SK-N-MC (cell line): ENCODE results near the gene TEX14.

ENCODE experiments used
- DNase-seq: peaks from one replicate; pipeline ENCODE4 v3.0.0-alpha.2; 2011; ENCODE audit warnings: low read depth, low spot score
- H3K27ac ChIP-seq: fragments of 200-600 bp; sonication (generic); 2 replicates; pipeline ENCODE4 v1.5.1; 2016; ENCODE audit warnings: mixed run types
- H3K36me3 ChIP-seq: fragments of 200-600 bp; sonication (generic); 2 replicates; pipeline ENCODE4 v1.6.1; 2017; ENCODE audit warnings: antibody characterized with exemption, low read length, mixed read lengths; ENCODE audit not compliant: insufficient read depth
- H3K4me3 ChIP-seq: fragments of 200-600 bp; sonication (generic); 2 replicates; pipeline ENCODE4 v1.5.1; 2016
- H3K9ac ChIP-seq: fragments of 200-600 bp; sonication (generic); 2 replicates; pipeline ENCODE4 v1.8.0; 2017; ENCODE audit warnings: mixed run types, mixed read lengths; ENCODE audit not compliant: insufficient read length
- H3K9me3 ChIP-seq: fragments of 200-600 bp; sonication (generic); 2 replicates; pipeline ENCODE4 v1.6.1; 2017; ENCODE audit warnings: low read depth, mild to moderate bottlenecking, antibody characterized with exemption, low read length, moderate library complexity, mixed read lengths
- EZH2 ChIP-seq: fragments of 200-600 bp; sonication (generic); IDR thresholded peaks from one replicate; pipeline ENCODE4 v1.6.1; 2017; ENCODE audit warnings: antibody characterized with exemption
- FOXP2 ChIP-seq: optimal IDR thresholded peaks from 2 replicates; pipeline ENCODE3; 2011; ENCODE audit warnings: mild to moderate bottlenecking, moderate library complexity; ENCODE audit not compliant: insufficient read depth; ENCODE audit errors: extremely low read length, control extremely low read depth
- POLR2AphosphoS5 ChIP-seq: IDR thresholded peaks from 2 replicates; pipeline ENCODE4 v1.6.1; 2012; ENCODE audit warnings: mild to moderate bottlenecking, low read depth, low read length, borderline replicate concordance

The TEX14 gene

GRCh38 chr17:58706351-58707140 is 14.7 kb upstream of the TEX14 start:
- Histone ChIP-seq H3K36me3 (peaks cover 30% of the 10 kb centered on the region), H3K9me3 (no peaks in the 10 kb centered on the region), H3K9ac (peak overlapping the region; percentile 20), H3K27ac (no peak overlapping the region), H3K4me3 (no peak overlapping the region)
- TF ChIP-seq POLR2AphosphoS5: no peak
- no peak for TF ChIP-seq EZH2
- TF ChIP-seq FOXP2: no peak
- DNase-seq: no peak

DNA sequence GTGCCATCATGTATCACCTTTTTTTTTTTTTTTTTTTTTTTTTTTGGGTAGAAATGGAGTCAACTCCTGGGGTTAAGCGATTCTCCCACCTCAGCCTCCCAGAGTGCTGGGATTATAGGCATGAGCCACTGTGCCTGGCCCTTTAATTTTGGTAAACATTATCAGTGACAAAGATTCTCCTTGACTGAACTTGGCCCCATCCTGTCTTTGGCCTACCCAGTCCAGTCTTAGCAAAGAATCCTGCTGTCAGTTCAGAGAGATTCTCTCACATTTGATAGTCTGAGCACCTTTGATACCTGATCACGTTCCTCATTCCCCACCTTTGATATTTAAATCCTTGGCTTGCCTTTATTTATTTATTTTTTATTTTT is 12.1 kb upstream of the TEX14 start:
- Histone ChIP-seq H3K27ac (no peak overlapping the region), H3K36me3 (peaks cover 28% of the 10 kb centered on the region)
- no peak for TF ChIP-seq EZH2
- no peak for TF ChIP-seq POLR2AphosphoS5
- no peak for TF ChIP-seq FOXP2

GRCh38 chr17:58703137-58703915 is 11.5 kb upstream of the TEX14 start:
- Histone ChIP-seq H3K4me3 (no peak overlapping the region), H3K9ac (no peak overlapping the region), H3K9me3 (no peaks in the 10 kb centered on the region), H3K36me3 (peaks cover 28% of the 10 kb centered on the region), H3K27ac (no peak overlapping the region)
- no peak for DNase-seq
- TF ChIP-seq FOXP2 (no peak), EZH2 (no peak)

More for the DNA sequence above, 12.1 kb upstream of the TEX14 start:
- Histone ChIP-seq H3K4me3 (no peak overlapping the region), H3K9me3 (no peaks in the 10 kb centered on the region), H3K9ac (no peak overlapping the region)
- no peak for DNase-seq

- no peak overlapping the region for H3K27ac ChIP-seq
These were observed 10.9 kb upstream of the TEX14 start for GRCh38 chr17:58702708-58703107.

GRCh38 chr17:58702045-58702476 is 10.2 kb upstream of the TEX14 start:
- no peak overlapping the region for H3K27ac ChIP-seq
- TF ChIP-seq EZH2: no peak
- no peak for TF ChIP-seq POLR2AphosphoS5
- TF ChIP-seq FOXP2: no peak
- no peak for DNase-seq
- H3K9me3 ChIP-seq: no peaks in the 10 kb centered on the region
- H3K9ac ChIP-seq: no peak overlapping the region
- H3K36me3 ChIP-seq: peaks cover 28% of the 10 kb centered on the region
- H3K4me3 ChIP-seq: no peak overlapping the region

More at GRCh38 chr17:58702708-58703107, 10.9 kb upstream of the TEX14 start:
- H3K4me3 ChIP-seq: no peak overlapping the region
- TF ChIP-seq POLR2AphosphoS5: no peak
- no peak for TF ChIP-seq EZH2
- TF ChIP-seq FOXP2: no peak
- no peak for DNase-seq
- H3K9me3 ChIP-seq: no peaks in the 10 kb centered on the region
- peaks cover 28% of the 10 kb centered on the region for H3K36me3 ChIP-seq
- H3K9ac ChIP-seq: no peak overlapping the region

DNA sequence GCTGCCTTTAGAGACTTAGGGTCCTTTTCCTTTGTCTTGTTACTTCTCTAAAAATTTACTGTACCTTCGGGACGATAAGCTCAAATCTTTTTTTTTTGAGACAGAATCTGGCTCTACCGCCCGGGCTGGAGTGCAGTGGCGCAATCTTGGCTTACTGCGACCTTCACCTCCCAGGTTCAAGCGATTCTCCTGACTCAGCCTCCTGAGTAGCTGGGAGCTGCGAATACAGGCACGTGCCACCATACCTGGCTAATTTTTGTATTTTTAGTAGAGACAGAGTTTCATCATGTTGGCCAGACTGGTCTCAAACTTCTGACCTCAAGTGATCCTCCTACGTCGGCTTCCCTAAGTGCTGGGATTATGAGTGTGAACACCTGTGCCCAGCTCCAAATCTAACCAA is 7.9 kb upstream of the TEX14 start:
- no peak overlapping the region for H3K27ac ChIP-seq
- no peak overlapping the region for H3K9ac ChIP-seq
- H3K36me3 ChIP-seq: peaks cover 41% of the 10 kb centered on the region
- TF ChIP-seq POLR2AphosphoS5 (no peak), FOXP2 (no peak), EZH2 (no peak)
- DNase-seq: no peak
- H3K9me3 ChIP-seq: no peaks in the 10 kb centered on the region
- no peak overlapping the region for H3K4me3 ChIP-seq

- peaks cover 24% of the 10 kb centered on the region for H3K36me3 ChIP-seq
- H3K27ac ChIP-seq: no peak overlapping the region
- H3K9ac ChIP-seq: no peak overlapping the region
- H3K4me3 ChIP-seq: no peak overlapping the region
- DNase-seq: no peak
- H3K9me3 ChIP-seq: no peaks in the 10 kb centered on the region
- no peak for TF ChIP-seq FOXP2
- no peak for TF ChIP-seq EZH2
- TF ChIP-seq POLR2AphosphoS5: no peak
These were observed 3.0 kb upstream of the TEX14 start for GRCh38 chr17:58694826-58695225.

- H3K9ac ChIP-seq: peak overlapping the region; percentile 87
- TF ChIP-seq EZH2 (no peak), FOXP2 (no peak), POLR2AphosphoS5 (no peak)
- H3K4me3 ChIP-seq: peak overlapping the region; percentile 89
- no peaks in the 10 kb centered on the region for H3K9me3 ChIP-seq
- H3K27ac ChIP-seq: 0 out of 2 replicates have a peak overlapping the region, but pooled peaks have one; percentile 19
- H3K36me3 ChIP-seq: peaks cover 19% of the 10 kb centered on the region
- no peak for DNase-seq
These were observed 2.5 kb upstream of the TEX14 start for GRCh38 chr17:58694302-58694701.
